ENCODE data around the gene NRL. TPM values are rescaled to one million over a fixed set of nuclear protein-coding genes. Genes with fewer than 3 reads are reported as not detected.

The NRL gene
- total RNA-seq, 1 donor from 2014 or later = 5.5 TPM

GRCh38 chr14:24059841-24060388 is 54.8 kb downstream of the NRL start:
- Mint-ChIP-seq H3K27me3 (no peaks in the 10 kb centered on the region), H3K4me1 (peaks cover 2% of the 10 kb centered on the region), H3K27ac (no peak overlapping the region), H3K36me3 (ENCODE audit: low read depth) (peaks cover 1% of the 10 kb centered on the region), H3K9me3 (no peaks in the 10 kb centered on the region), H3K4me3 (no peak overlapping the region)
- TF ChIP-seq CTCF (IDR thresholded peaks at IDR 0.05) = no peak
- ChIA-PET POLR2A (interaction anchor here (2.3 kb wide), 1 partner anchor 21 kb away, joined by 16 read pairs; no protein-coding TSS in a partner anchor), CTCF (interaction anchor here (1.0 to 4.8 kb wide), 3 partner anchors 31 to 101 kb away, joined by 3 to 138 read pairs (median 8); partner anchors contain the start of genes IRF9 and PCK2)
- intact Hi-C loops (cut with micrococcal nuclease) = no loop called here
- DNase-seq (no peak), ATAC-seq (ENCODE audit: low read depth) (no peak)

GRCh38 chr14:24058951-24059475 is 55.7 kb downstream of the NRL start:
- Mint-ChIP-seq H3K9me3 (no peaks in the 10 kb centered on the region), H3K36me3 (ENCODE audit: low read depth) (peaks cover 1% of the 10 kb centered on the region), H3K27ac (no peak overlapping the region), H3K27me3 (no peaks in the 10 kb centered on the region), H3K4me3 (no peak overlapping the region), H3K4me1 (peaks cover 2% of the 10 kb centered on the region)
- DNase-seq (no peak), ATAC-seq (ENCODE audit: low read depth) (no peak)
- intact Hi-C loops (cut with micrococcal nuclease) = loop anchor here (1.0 kb wide), 6 partner anchors 31 to 238 kb away; partner anchors contain the start of gene IRF9
- TF ChIP-seq CTCF (IDR thresholded peaks at IDR 0.05) = no peak
- ChIA-PET CTCF (interaction anchor here (0.8 to 4.8 kb wide), 14 partner anchors 10 to 249 kb away, joined by 3 to 138 read pairs (median 6); partner anchors contain the start of genes CIDEB, IRF9, PCK2 and TINF2), POLR2A (interaction anchor here (0.6 to 2.3 kb wide), 8 partner anchors 16 to 776 kb away, joined by 3 to 18 read pairs (median 10); partner anchors contain the start of genes IRF9, PCK2 and TINF2)

- Mint-ChIP-seq H3K27ac (no peak overlapping the region), H3K4me3 (no peak overlapping the region), H3K36me3 (ENCODE audit: low read depth) (peaks cover 1% of the 10 kb centered on the region), H3K4me1 (peaks cover 2% of the 10 kb centered on the region), H3K9me3 (no peaks in the 10 kb centered on the region), H3K27me3 (no peaks in the 10 kb centered on the region)
- DNase-seq = no peak
- POLR2A ChIA-PET = interaction anchor here (0.6 to 2.8 kb wide), 11 partner anchors 17 to 776 kb away, joined by 3 to 18 read pairs (median 8); partner anchors contain the start of genes DCAF11, IRF9, NRL and PCK2
- ATAC-seq (ENCODE audit: low read depth) = peak; percentile 84
- CTCF ChIA-PET = interaction anchor here (0.8 to 4.8 kb wide), 17 partner anchors 10 to 250 kb away, joined by 3 to 138 read pairs (median 5); partner anchors contain the start of genes CIDEB, IRF9, PCK2 and TINF2
- intact Hi-C loops (cut with micrococcal nuclease) = loop anchor here (1.0 kb wide), 6 partner anchors 32 to 239 kb away; partner anchors contain the start of gene IRF9
- TF ChIP-seq CTCF (IDR thresholded peaks at IDR 0.05) = no peak
Measured at GRCh38 chr14:24058260-24058950, 56.3 kb downstream of the NRL start.

GRCh38 chr14:24057867-24058259 is 56.9 kb downstream of the NRL start:
- TF ChIP-seq CTCF (IDR thresholded peaks at IDR 0.05) = no peak
- no peaks in the 10 kb centered on the region for H3K9me3 Mint-ChIP-seq
- H3K27ac Mint-ChIP-seq = no peak overlapping the region
- ChIA-PET CTCF (interaction anchor here (0.8 to 4.8 kb wide), 17 partner anchors 11 to 250 kb away, joined by 3 to 138 read pairs (median 5); partner anchors contain the start of genes CIDEB, IRF9, PCK2 and TINF2), POLR2A (interaction anchor here (0.6 to 2.8 kb wide), 10 partner anchors 17 to 189 kb away, joined by 3 to 18 read pairs (median 9); partner anchors contain the start of genes DCAF11, IRF9, NRL and PCK2)
- H3K4me3 Mint-ChIP-seq = no peak overlapping the region
- no peak for ATAC-seq (ENCODE audit: low read depth)
- intact Hi-C loops (cut with micrococcal nuclease) = loop anchor here (1.0 kb wide), 6 partner anchors 32 to 239 kb away; partner anchors contain the start of gene IRF9
- peaks cover 5% of the 10 kb centered on the region for H3K27me3 Mint-ChIP-seq
- H3K36me3 Mint-ChIP-seq (ENCODE audit: low read depth) = peaks cover 1% of the 10 kb centered on the region
- DNase-seq = no peak
- peaks cover 5% of the 10 kb centered on the region for H3K4me1 Mint-ChIP-seq
